GM12878 (cell line): ENCODE results near the gene GET3. TPM values are rescaled to one million over a fixed set of nuclear protein-coding genes. Genes with fewer than 3 reads are reported as not detected.

Experiments used
- ATF3 ChIP-seq: IDR thresholded peaks from 2 replicates; pipeline ENCODE4 v1.6.1; 2011; ENCODE audit warnings: low read depth, mild to moderate bottlenecking, low read length, moderate library complexity, borderline replicate concordance; ENCODE audit errors: extremely low read depth
- BRCA1 ChIP-seq: IDR thresholded peaks from 2 replicates; pipeline ENCODE4 v1.6.1; 2011; ENCODE audit warnings: low read depth, low read length, improper control_type of control experiment
- DPF2 ChIP-seq: fragments of 450-650 bp; IDR thresholded peaks from 2 replicates; pipeline ENCODE4 v1.6.1; 2017; ENCODE audit warnings: mild to moderate bottlenecking
- EZH2 ChIP-seq: IDR thresholded peaks from 2 replicates; pipeline ENCODE4 v1.6.1; 2012; ENCODE audit warnings: low read depth, mild to moderate bottlenecking, control low read depth, inconsistent platforms, low read length, borderline replicate concordance; ENCODE audit not compliant: control insufficient read depth
- IRF4 ChIP-seq: IDR thresholded peaks from 2 replicates; pipeline ENCODE4 v1.6.1; 2011; ENCODE audit warnings: low read depth, low read length
- MAX ChIP-seq: IDR thresholded peaks from 2 replicates; pipeline ENCODE4 v1.6.1; 2012; ENCODE audit warnings: low read depth, low read length, improper control_type of control experiment
- NFIC ChIP-seq: IDR thresholded peaks from 2 replicates; pipeline ENCODE4 v1.6.1; 2012; ENCODE audit warnings: low read depth, mild to moderate bottlenecking, inconsistent platforms, low read length, moderate library complexity
- NFYA ChIP-seq: IDR thresholded peaks from 2 replicates; pipeline ENCODE4 v1.6.1; 2011; ENCODE audit warnings: low read depth, mild to moderate bottlenecking, low read length, improper control_type of control experiment, borderline replicate concordance
- NR2C1 ChIP-seq: fragments of 450-650 bp; IDR thresholded peaks from 2 replicates; pipeline ENCODE4 v1.6.1; 2017; ENCODE audit warnings: antibody characterized with exemption, mild to moderate bottlenecking, moderate library complexity
- POLR2AphosphoS5 ChIP-seq: IDR thresholded peaks from 2 replicates; pipeline ENCODE4 v1.6.1; 2011; ENCODE audit warnings: mild to moderate bottlenecking, low read length, inconsistent platforms
- RAD51 ChIP-seq: fragments of 450-650 bp; IDR thresholded peaks from 2 replicates; pipeline ENCODE4 v1.6.1; 2016; ENCODE audit warnings: moderate library complexity, mild to moderate bottlenecking, inconsistent platforms
- RB1 ChIP-seq: fragments of 450-650 bp; formaldehyde crosslinking; IDR thresholded peaks from 2 replicates; pipeline ENCODE4 v1.6.1; 2017; ENCODE audit warnings: mild to moderate bottlenecking, borderline replicate concordance
- RELB ChIP-seq: fragments of 450-650 bp; IDR thresholded peaks from 2 replicates; pipeline ENCODE4 v1.6.1; 2017; ENCODE audit warnings: low read depth, mild to moderate bottlenecking, moderate library complexity
- REST ChIP-seq: IDR thresholded peaks from 2 replicates; pipeline ENCODE4 v1.6.1; 2012; ENCODE audit warnings: mild to moderate bottlenecking, low read depth, low read length
- SREBF2 ChIP-seq: IDR thresholded peaks from 2 replicates; pipeline ENCODE4 v1.6.1; 2012; ENCODE audit warnings: mild to moderate bottlenecking, low read length
- ZNF274 ChIP-seq: IDR thresholded peaks from one replicate; pipeline ENCODE4 v1.8.0; 2011; ENCODE audit not compliant: insufficient read length, insufficient read depth
- polyA plus RNA-seq, 11 experiments: library from polyadenylated mRNA; depleted of rRNA in 4 of 11; unstranded in 6 of 11; stranded (reverse) in 5 of 11; fragments of >200 nt; fragmentation: Nextera tagmentation in 4 of 11; fragmentation: Illumina TruSeq in 1 of 11; extraction: Ambion mirVana in 4 of 11; extraction: Trizol in 1 of 11; gene quantifications; 1 replicate in 1 of 11; 2 replicates in 10 of 11; pipeline versions ENCODE4 v1.2.1 to v1.2.3, GENCODE V29; 2011 to 2016; ENCODE audit warnings: inconsistent platforms in 2 of 11, missing spikeins in 2 of 11, low read depth in 1 of 11
- total RNA-seq, 4 experiments: library from RNA; depleted of rRNA in 3 of 4; stranded (reverse); fragments of >200 nt in 3 of 4; fragmentation: Illumina TruSeq in 1 of 4; extraction: Trizol in 1 of 4; gene quantifications; 2 replicates each; pipeline versions ENCODE4 v1.2.1 to v1.2.3, GENCODE V29; 2013 to 2021
- TF ChIP-seq, protein P1 (sequence below): fragments of 150-350 bp; IDR thresholded peaks from 2 replicates; pipeline ENCODE4 v1.6.1; 2014; ENCODE audit warnings: mild to moderate bottlenecking, low read depth, low read length
- TF ChIP-seq, protein P2 (sequence below): fragments of 450-650 bp; formaldehyde crosslinking; IDR thresholded peaks from 2 replicates; pipeline ENCODE4 v1.5.0; 2022; ENCODE audit warnings: mild to moderate bottlenecking, missing genetic modification characterization

Gene GET3
- total and polyA plus RNA-seq, 10 of the 15 experiments (the other 5 are each of a cell fraction or from before 2014, with no cell fraction given), result 14.5 to 144 (median 97.2) TPM

- TF ChIP-seq, protein P1, sequence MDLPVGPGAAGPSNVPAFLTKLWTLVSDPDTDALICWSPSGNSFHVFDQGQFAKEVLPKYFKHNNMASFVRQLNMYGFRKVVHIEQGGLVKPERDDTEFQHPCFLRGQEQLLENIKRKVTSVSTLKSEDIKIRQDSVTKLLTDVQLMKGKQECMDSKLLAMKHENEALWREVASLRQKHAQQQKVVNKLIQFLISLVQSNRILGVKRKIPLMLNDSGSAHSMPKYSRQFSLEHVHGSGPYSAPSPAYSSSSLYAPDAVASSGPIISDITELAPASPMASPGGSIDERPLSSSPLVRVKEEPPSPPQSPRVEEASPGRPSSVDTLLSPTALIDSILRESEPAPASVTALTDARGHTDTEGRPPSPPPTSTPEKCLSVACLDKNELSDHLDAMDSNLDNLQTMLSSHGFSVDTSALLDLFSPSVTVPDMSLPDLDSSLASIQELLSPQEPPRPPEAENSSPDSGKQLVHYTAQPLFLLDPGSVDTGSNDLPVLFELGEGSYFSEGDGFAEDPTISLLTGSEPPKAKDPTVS, result no peak
- TF ChIP-seq RAD51 (no peak), ATF3 (no peak), POLR2AphosphoS5 (peak; percentile 21; the same call in 1 of the 2 replicates), IRF4 (no peak), RB1 (no peak), SREBF2 (no peak), NR2C1 (no peak), NFYA (no peak), EZH2 (no peak), DPF2 (no peak), REST (no peak), MAX (no peak), RELB (peak; percentile 62; the same call in 1 of the 2 replicates), ZNF274 (no peak), NFIC (no peak), BRCA1 (no peak)
- TF ChIP-seq, protein P2, sequence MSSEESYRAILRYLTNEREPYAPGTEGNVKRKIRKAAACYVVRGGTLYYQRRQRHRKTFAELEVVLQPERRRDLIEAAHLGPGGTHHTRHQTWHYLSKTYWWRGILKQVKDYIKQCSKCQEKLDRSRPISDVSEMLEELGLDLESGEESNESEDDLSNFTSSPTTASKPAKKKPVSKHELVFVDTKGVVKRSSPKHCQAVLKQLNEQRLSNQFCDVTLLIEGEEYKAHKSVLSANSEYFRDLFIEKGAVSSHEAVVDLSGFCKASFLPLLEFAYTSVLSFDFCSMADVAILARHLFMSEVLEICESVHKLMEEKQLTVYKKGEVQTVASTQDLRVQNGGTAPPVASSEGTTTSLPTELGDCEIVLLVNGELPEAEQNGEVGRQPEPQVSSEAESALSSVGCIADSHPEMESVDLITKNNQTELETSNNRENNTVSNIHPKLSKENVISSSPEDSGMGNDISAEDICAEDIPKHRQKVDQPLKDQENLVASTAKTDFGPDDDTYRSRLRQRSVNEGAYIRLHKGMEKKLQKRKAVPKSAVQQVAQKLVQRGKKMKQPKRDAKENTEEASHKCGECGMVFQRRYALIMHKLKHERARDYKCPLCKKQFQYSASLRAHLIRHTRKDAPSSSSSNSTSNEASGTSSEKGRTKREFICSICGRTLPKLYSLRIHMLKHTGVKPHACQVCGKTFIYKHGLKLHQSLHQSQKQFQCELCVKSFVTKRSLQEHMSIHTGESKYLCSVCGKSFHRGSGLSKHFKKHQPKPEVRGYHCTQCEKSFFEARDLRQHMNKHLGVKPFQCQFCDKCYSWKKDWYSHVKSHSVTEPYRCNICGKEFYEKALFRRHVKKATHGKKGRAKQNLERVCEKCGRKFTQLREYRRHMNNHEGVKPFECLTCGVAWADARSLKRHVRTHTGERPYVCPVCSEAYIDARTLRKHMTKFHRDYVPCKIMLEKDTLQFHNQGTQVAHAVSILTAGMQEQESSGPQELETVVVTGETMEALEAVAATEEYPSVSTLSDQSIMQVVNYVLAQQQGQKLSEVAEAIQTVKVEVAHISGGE (CRISPR knock-in tag), result no peak
Measured at GRCh38 chr19:12784871-12785430, 47.7 kb downstream of the GET3 start (continued).
